HepG2 (cell line): ENCODE results near the gene ALDOA. TPM values are rescaled to one million over a fixed set of nuclear protein-coding genes. Genes with fewer than 3 reads are reported as not detected.

Experiments
- ARID2 ChIP-seq: sonication (generic); formaldehyde crosslinking; IDR thresholded peaks from 2 replicates; pipeline ENCODE4 v1.8.1; 2022; ENCODE audit warnings: mild to moderate bottlenecking, missing genetic modification reagents, borderline replicate concordance
- ARID5B ChIP-seq: IDR thresholded peaks from 2 replicates; pipeline ENCODE4 v1.4.0; 2020; ENCODE audit warnings: mild to moderate bottlenecking, missing genetic modification reagents
- ARNTL ChIP-seq: sonication (generic); formaldehyde crosslinking; IDR thresholded peaks from 2 replicates; pipeline ENCODE4 v1.4.0; 2020; ENCODE audit warnings: mild to moderate bottlenecking, missing genetic modification reagents
- DPF2 ChIP-seq: sonication (generic); formaldehyde crosslinking; IDR thresholded peaks from 2 replicates; pipeline ENCODE4 v1.4.0; 2020; ENCODE audit warnings: mild to moderate bottlenecking, low read depth, missing genetic modification reagents, borderline replicate concordance
- FOXA1 ChIP-seq, 2 experiments: fragments of 450-650 bp in 1 of 2; sonication (generic) in 1 of 2; formaldehyde crosslinking in 1 of 2; IDR thresholded peaks; 2 replicates each; pipeline versions ENCODE4 v1.4.0 to v1.6.1; 2016 to 2020; ENCODE audit warnings: missing genetic modification reagents in 1 of 2
- GPN1 ChIP-seq: sonication (generic); formaldehyde crosslinking; IDR thresholded peaks from 2 replicates; pipeline ENCODE4 v1.5.1; 2020; ENCODE audit warnings: missing genetic modification reagents, borderline replicate concordance
- GRHL1 ChIP-seq: sonication (generic); formaldehyde crosslinking; conservative IDR thresholded peaks from 2 replicates; pipeline ENCODE4 v1.8.0; 2022; ENCODE audit warnings: missing genetic modification reagents
- KDM5B ChIP-seq: sonication (generic); formaldehyde crosslinking; IDR thresholded peaks from 2 replicates; pipeline ENCODE4 v1.4.0; 2020; ENCODE audit warnings: missing genetic modification reagents, mild to moderate bottlenecking, borderline replicate concordance
- PLSCR1 ChIP-seq: sonication (generic); formaldehyde crosslinking; IDR thresholded peaks from 2 replicates; pipeline ENCODE4 v1.5.0; 2020; ENCODE audit warnings: missing genetic modification reagents, mild to moderate bottlenecking, borderline replicate concordance
- POGK ChIP-seq: sonication (generic); formaldehyde crosslinking; conservative IDR thresholded peaks from 2 replicates; pipeline ENCODE4 v1.8.0; 2022; ENCODE audit warnings: mild to moderate bottlenecking, moderate library complexity, missing genetic modification reagents
- SATB2 ChIP-seq: sonication (generic); formaldehyde crosslinking; IDR thresholded peaks from 2 replicates; pipeline ENCODE4 v1.5.0; 2020; ENCODE audit warnings: missing genetic modification reagents
- SNAPC2 ChIP-seq: sonication (generic); formaldehyde crosslinking; IDR thresholded peaks from 2 replicates; pipeline ENCODE4 v1.8.1; 2022; ENCODE audit warnings: mild to moderate bottlenecking, missing genetic modification reagents
- ZBTB7B ChIP-seq: sonication (generic); formaldehyde crosslinking; IDR thresholded peaks from 2 replicates; pipeline ENCODE4 v1.4.0; 2020; ENCODE audit warnings: missing genetic modification reagents
- ZNF275 ChIP-seq: sonication (generic); formaldehyde crosslinking; IDR thresholded peaks from 2 replicates; pipeline ENCODE4 v1.8.0; 2022; ENCODE audit warnings: missing genetic modification reagents, mild to moderate bottlenecking, inconsistent platforms, borderline replicate concordance
- ZNF597 ChIP-seq: sonication (generic); formaldehyde crosslinking; IDR thresholded peaks from 2 replicates; pipeline ENCODE4 v1.5.0; 2020; ENCODE audit warnings: missing genetic modification reagents
- ZNF773 ChIP-seq: sonication (generic); formaldehyde crosslinking; IDR thresholded peaks from 2 replicates; pipeline ENCODE4 v1.4.0; 2020; ENCODE audit warnings: missing genetic modification reagents, borderline replicate concordance
- ZNF792 ChIP-seq: IDR thresholded peaks from 2 replicates; pipeline ENCODE4 v1.6.1; 2016
- polyA plus RNA-seq, 8 experiments: library from polyadenylated mRNA; depleted of rRNA in 3 of 8; stranded (reverse) in 7 of 8; unstranded in 1 of 8; fragments of >200 nt; fragmentation: Illumina TruSeq in 4 of 8; extraction: Trizol in 4 of 8; gene quantifications; 2 replicates each; pipeline versions ENCODE4 v1.2.1 to v1.2.3, GENCODE V29; 2011 to 2016; ENCODE audit warnings: low read depth in 4 of 8, missing spikeins in 1 of 8, mixed read lengths in 1 of 8; ENCODE audit not compliant: insufficient read depth in 1 of 8
- total RNA-seq, 5 experiments: library from RNA; depleted of rRNA; stranded (reverse); fragments of >200 nt; fragmentation: Illumina TruSeq; extraction: Trizol; gene quantifications; 2 replicates each; pipeline ENCODE4 v1.2.3, GENCODE V29; 2016; ENCODE audit warnings: low read depth in 1 of 5

ALDOA gene
- total and polyA plus RNA-seq, 2 of the 13 experiments (the other 11 are each of a cell fraction or from before 2014, with no cell fraction given) = 925 to 1,884 TPM

- TF ChIP-seq SATB2 (CRISPR knock-in tag) (no peak), ZNF773 (CRISPR knock-in tag) (0 out of 2 replicates have a peak, but pooled peaks have one; percentile 55), SNAPC2 (CRISPR knock-in tag) (peak; percentile 96), GRHL1 (CRISPR knock-in tag) (no peak), ZNF597 (no peak), ARID5B (peak; percentile 59; the same call in 1 of the 2 replicates), POGK (peak; percentile 72), ARNTL (CRISPR knock-in tag) (peak; percentile 32; the same call in 1 of the 2 replicates), KDM5B (CRISPR knock-in tag) (peak; percentile 78; the same call in 1 of the 2 replicates), GPN1 (CRISPR knock-in tag) (no peak), PLSCR1 (no peak), DPF2 (CRISPR knock-in tag) (peak; percentile 65; the same call in 1 of the 2 replicates), ZNF275 (CRISPR knock-in tag) (no peak), ARID2 (peak; percentile 91), ZNF792 (CRISPR knock-in tag) (peak; percentile 49; the same call in 1 of the 2 replicates), FOXA1 (IDR thresholded peaks at IDR 0.05) (no peak), FOXA1 (CRISPR knock-in tag; IDR thresholded peaks at IDR 0.05) (peak; percentile 92), ZBTB7B (CRISPR knock-in tag) (no peak)
These were observed 30.7 kb downstream of the ALDOA start, which contains the start of gene YPEL3 (continued) for GRCh38 chr16:30096105-30096861.
